SK-N-SH treated with all-trans-retinoic acid at 6 μM for 48 hours (cell line): ENCODE data around the gene CHCHD4.

Source experiments
- ATAC-seq: fragments of 200-7000 bp; cut with Tn5 transposase; 3 replicates; pipeline ENCODE4 v1.9.1; 2020; ENCODE audit warnings: mild to moderate bottlenecking, moderate library complexity
- ARNTL ChIP-seq: fragments of 450-650 bp; formaldehyde crosslinking; IDR thresholded peaks from 2 replicates; pipeline ENCODE4 v1.5.0; 2020; ENCODE audit warnings: low read depth, mild to moderate bottlenecking, moderate library complexity, borderline replicate concordance
- BACH2 ChIP-seq: fragments of 250-450 bp; sonication (Bioruptor Pico); IDR thresholded peaks from 2 replicates; pipeline ENCODE4 v1.9.0; 2021; ENCODE audit warnings: mild to moderate bottlenecking, borderline replicate concordance
- CREB5 ChIP-seq: fragments of 250-450 bp; sonication (Bioruptor Pico); IDR thresholded peaks from 2 replicates; pipeline ENCODE4 v1.5.1; 2020; ENCODE audit warnings: low read depth, mild to moderate bottlenecking, moderate library complexity
- CSDC2 ChIP-seq: fragments of 250-450 bp; sonication (Bioruptor Pico); IDR thresholded peaks from 2 replicates; pipeline ENCODE4 v1.5.0; 2020; ENCODE audit warnings: mild to moderate bottlenecking, moderate library complexity
- CSRNP3 ChIP-seq: fragments of 250-450 bp; sonication (Bioruptor Pico); IDR thresholded peaks from 2 replicates; pipeline ENCODE4 v1.5.1; 2021; ENCODE audit warnings: mild to moderate bottlenecking, moderate library complexity
- ESRRG ChIP-seq: fragments of 250-450 bp; sonication (Bioruptor Pico); IDR thresholded peaks from 2 replicates; pipeline ENCODE4 v1.6.1; 2021; ENCODE audit warnings: mild to moderate bottlenecking
- GLIS3 ChIP-seq: fragments of 250-450 bp; sonication (Bioruptor Pico); IDR thresholded peaks from 2 replicates; pipeline ENCODE4 v1.5.0; 2020; ENCODE audit warnings: mild to moderate bottlenecking, moderate library complexity
- OSR1 ChIP-seq: fragments of 250-450 bp; sonication (Bioruptor Pico); IDR thresholded peaks from 2 replicates; pipeline ENCODE4 v1.8.0; 2022; ENCODE audit warnings: moderate library complexity, mild to moderate bottlenecking, inconsistent platforms
- PATZ1 ChIP-seq: fragments of 250-450 bp; sonication (Bioruptor Pico); IDR thresholded peaks from 2 replicates; pipeline ENCODE4 v1.8.0; 2020; ENCODE audit warnings: mild to moderate bottlenecking, moderate library complexity, borderline replicate concordance
- POU6F1 ChIP-seq: fragments of 250-450 bp; sonication (Bioruptor Pico); IDR thresholded peaks from 2 replicates; pipeline ENCODE4 v1.8.0; 2021; ENCODE audit warnings: low read depth, mild to moderate bottlenecking, moderate library complexity, borderline replicate concordance
- PPARA ChIP-seq: fragments of 250-450 bp; sonication (Bioruptor Pico); IDR thresholded peaks from 2 replicates; pipeline ENCODE4 v1.5.0; 2020; ENCODE audit warnings: mild to moderate bottlenecking, borderline replicate concordance
- RARB ChIP-seq: fragments of 250-450 bp; sonication (Bioruptor Pico); IDR thresholded peaks from 2 replicates; pipeline ENCODE4 v1.8.0; 2021; ENCODE audit warnings: mild to moderate bottlenecking, moderate library complexity
- SNAI2 ChIP-seq: fragments of 250-450 bp; sonication (Bioruptor Pico); IDR thresholded peaks from 2 replicates; pipeline ENCODE4 v1.5.0; 2020; ENCODE audit warnings: mild to moderate bottlenecking, moderate library complexity
- TCF4 ChIP-seq: fragments of 250-450 bp; sonication (Bioruptor Pico); IDR thresholded peaks from 2 replicates; pipeline ENCODE4 v1.8.0; 2021; ENCODE audit warnings: mild to moderate bottlenecking, moderate library complexity, borderline replicate concordance
- TOX ChIP-seq: fragments of 250-450 bp; sonication (Bioruptor Pico); IDR thresholded peaks from 2 replicates; pipeline ENCODE4 v1.8.0; 2021; ENCODE audit warnings: mild to moderate bottlenecking, moderate library complexity, borderline replicate concordance
- TSHZ2 ChIP-seq: fragments of 250-450 bp; sonication (Bioruptor Pico); IDR thresholded peaks from 2 replicates; pipeline ENCODE4 v1.5.0; 2020; ENCODE audit warnings: mild to moderate bottlenecking, moderate library complexity
- ZC3H10 ChIP-seq: fragments of 250-450 bp; sonication (Bioruptor Pico); IDR thresholded peaks from 2 replicates; pipeline ENCODE4 v1.5.1; 2021; ENCODE audit warnings: mild to moderate bottlenecking, moderate library complexity
- ZFP3 ChIP-seq: fragments of 250-450 bp; sonication (Bioruptor Pico); IDR thresholded peaks from 2 replicates; pipeline ENCODE4 v1.5.0; 2020; ENCODE audit warnings: mild to moderate bottlenecking, moderate library complexity
- ZFP30 ChIP-seq: fragments of 450-650 bp; formaldehyde crosslinking; IDR thresholded peaks from 2 replicates; pipeline ENCODE4 v1.5.0; 2022; ENCODE audit warnings: mild to moderate bottlenecking, moderate library complexity
- ZNF565 ChIP-seq: fragments of 450-650 bp; formaldehyde crosslinking; conservative IDR thresholded peaks from 2 replicates; pipeline ENCODE4 v1.5.0; 2020; ENCODE audit warnings: low read depth, mild to moderate bottlenecking, moderate library complexity
- ZNF70 ChIP-seq: fragments of 450-650 bp; formaldehyde crosslinking; IDR thresholded peaks from 2 replicates; pipeline ENCODE4 v1.5.0; 2020; ENCODE audit warnings: mild to moderate bottlenecking, moderate library complexity
- ZNF8 ChIP-seq: fragments of 450-650 bp; formaldehyde crosslinking; IDR thresholded peaks from 2 replicates; pipeline ENCODE4 v1.5.0; 2020; ENCODE audit warnings: mild to moderate bottlenecking, moderate library complexity

The CHCHD4 gene

GRCh38 chr3:14137445-14137844, 12.8 kb upstream of the CHCHD4 start:
- TF ChIP-seq TCF4 (no peak), OSR1 (CRISPR knock-in tag) (no peak), ZFP30 (CRISPR knock-in tag) (no peak), ZNF565 (CRISPR knock-in tag) (no peak), ARNTL (CRISPR knock-in tag) (no peak), TOX (CRISPR knock-in tag) (no peak), POU6F1 (CRISPR knock-in tag) (no peak), SNAI2 (no peak), CSRNP3 (CRISPR knock-in tag) (no peak), ZNF8 (CRISPR knock-in tag) (no peak), TSHZ2 (CRISPR knock-in tag) (no peak), BACH2 (CRISPR knock-in tag) (no peak), ZFP3 (no peak), PPARA (CRISPR knock-in tag) (no peak), RARB (CRISPR knock-in tag) (no peak)
- TF ChIP-seq, all 23 proteins: peak for 0
- ATAC-seq = no peak

- no peak for ATAC-seq
- no peak for TF ChIP-seq BACH2 (CRISPR knock-in tag)
- no peak for TF ChIP-seq ZFP3
- TF ChIP-seq ZNF8 (CRISPR knock-in tag) = no peak
- no peak for TF ChIP-seq ZNF565 (CRISPR knock-in tag)
- TF ChIP-seq, all 23 proteins: peak for 0
These were observed 12.3 kb upstream of the CHCHD4 start for GRCh38 chr3:14137004-14137403.

GRCh38 chr3:14135581-14135980, 10.9 kb upstream of the CHCHD4 start:
- no peak for TF ChIP-seq OSR1 (CRISPR knock-in tag)
- TF ChIP-seq CSRNP3 (CRISPR knock-in tag) = no peak
- TF ChIP-seq ESRRG (CRISPR knock-in tag) = no peak
- TF ChIP-seq ZC3H10 (CRISPR knock-in tag) = no peak
- TF ChIP-seq PATZ1 (CRISPR knock-in tag) = no peak
- no peak for TF ChIP-seq ZFP3
- ATAC-seq = no peak

GRCh38 chr3:14134291-14134690, 9.6 kb upstream of the CHCHD4 start:
- no peak for ATAC-seq

More at GRCh38 chr3:14134291-14134690, 9.6 kb upstream of the CHCHD4 start:
- TF ChIP-seq RARB (CRISPR knock-in tag) (no peak), ZNF70 (CRISPR knock-in tag) (no peak), BACH2 (CRISPR knock-in tag) (no peak), ZNF8 (CRISPR knock-in tag) (no peak), OSR1 (CRISPR knock-in tag) (no peak), PPARA (CRISPR knock-in tag) (no peak), ARNTL (CRISPR knock-in tag) (no peak), ZFP3 (no peak), ZFP30 (CRISPR knock-in tag) (no peak), CREB5 (no peak), ZC3H10 (CRISPR knock-in tag) (no peak), SNAI2 (no peak), CSDC2 (CRISPR knock-in tag) (no peak), GLIS3 (CRISPR knock-in tag) (no peak), ZNF565 (CRISPR knock-in tag) (no peak), TCF4 (no peak), ESRRG (CRISPR knock-in tag) (no peak)
